NCI-H146 treated with DMSO at 0.1 percent for 48 hours (cell line): ENCODE results near the gene CTF1.

Experiments
- DNase-seq: peaks from one replicate; lab custom pipeline; 2025; ENCODE audit not compliant: unreplicated experiment; lab: John Stamatoyannopoulos, UW

The CTF1 gene

GRCh38 chr16:30904114-30904780, 7.8 kb downstream of the CTF1 start:
- DNase-seq: no peak

GRCh38 chr16:30907064-30907463, 10.7 kb downstream of the CTF1 start:
- DNase-seq: no peak

GRCh38 chr16:30910427-30911029, 14.1 kb downstream of the CTF1 start:
- no peak for DNase-seq

- DNase-seq: no peak
These were observed 16.5 kb downstream of the CTF1 start for GRCh38 chr16:30912794-30913412.

- DNase-seq: no peak
These were observed 18.4 kb downstream of the CTF1 start for GRCh38 chr16:30914830-30915229.

- no peak for DNase-seq
These were observed 22.2 kb downstream of the CTF1 start for GRCh38 chr16:30918614-30919013.

- no peak for DNase-seq
These were observed 24.5 kb downstream of the CTF1 start for GRCh38 chr16:30920891-30921290.

- no peak for DNase-seq
These were observed 25.0 kb downstream of the CTF1 start for GRCh38 chr16:30921459-30921747.

GRCh38 chr16:30921748-30922419, 25.5 kb downstream of the CTF1 start:
- peak; percentile 89 for DNase-seq

GRCh38 chr16:30922420-30922959, 26.1 kb downstream of the CTF1 start:
- DNase-seq: peak; percentile 100

- peak; percentile 100 for DNase-seq
These were observed 26.6 kb downstream of the CTF1 start for GRCh38 chr16:30922960-30923535.

- DNase-seq: no peak
These were observed 27.2 kb downstream of the CTF1 start, which contains the start of gene FBXL19 for GRCh38 chr16:30923554-30924075. FBXL19 (plus strand) TSS chr16:30923572; CDS start chr16:30925755, 2,183 bp downstream.

GRCh38 chr16:30924076-30924912, 27.9 kb downstream of the CTF1 start:
- DNase-seq: peak; percentile 10

- no peak for DNase-seq
These were observed 28.7 kb downstream of the CTF1 start for GRCh38 chr16:30924913-30925631.

- DNase-seq: no peak
These were observed 29.2 kb downstream of the CTF1 start for GRCh38 chr16:30925632-30925987.

GRCh38 chr16:30925995-30926811, 29.8 kb downstream of the CTF1 start:
- no peak for DNase-seq

GRCh38 chr16:30926937-30927788, 30.7 kb downstream of the CTF1 start:
- DNase-seq: no peak
